CD4-positive, alpha-beta T cell treated with Interleukin-2 at 100 ng/mL for 4 hours (primary cell): ENCODE results near the gene IRX4.

Source experiments
- DNase-seq: peaks from one replicate; pipeline ENCODE4 v3.0.0-alpha.2; 2020; ENCODE audit warnings: low spot score

Gene IRX4

DNA sequence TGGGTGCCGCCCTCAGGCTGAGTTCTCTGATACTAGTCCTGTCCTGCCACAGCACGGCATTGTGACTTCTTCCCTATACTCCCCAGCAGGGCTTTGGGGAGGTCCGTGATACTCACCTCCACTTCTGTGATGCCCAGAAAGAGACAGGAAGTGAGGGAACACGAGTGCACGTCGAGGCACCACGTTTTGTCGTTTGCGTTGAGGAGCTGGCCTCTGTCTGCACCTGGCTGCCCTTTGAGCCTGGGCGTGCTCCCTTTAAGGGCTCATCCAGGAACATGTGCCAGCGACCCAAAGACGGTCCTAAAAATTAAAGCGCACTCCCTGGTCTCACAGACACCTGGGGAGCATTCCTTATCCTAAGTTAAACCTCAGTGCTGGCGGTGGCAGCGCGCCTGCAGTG lies 8.7 kb upstream of the IRX4 start:
- DNase-seq: no peak

DNA sequence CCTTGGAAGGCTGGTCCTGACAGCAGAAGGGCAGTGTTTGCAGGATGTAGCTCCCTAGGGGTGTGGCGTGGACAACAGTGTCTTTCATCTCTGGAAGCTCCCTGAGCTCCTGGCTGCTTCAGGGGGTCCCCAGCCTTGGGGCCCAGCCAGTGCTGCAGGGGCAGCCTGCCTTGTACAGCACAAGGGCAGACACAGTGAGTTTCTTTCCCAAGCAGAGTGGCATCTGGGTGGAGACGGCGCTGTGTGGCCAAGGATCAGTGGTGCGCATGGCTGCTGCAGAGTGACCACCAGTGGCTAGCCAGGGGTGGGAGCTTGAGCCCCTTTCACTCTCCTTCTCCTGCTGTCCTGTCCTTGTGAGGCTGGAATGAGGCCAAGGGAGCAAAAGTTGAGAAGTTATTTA lies 7.6 kb upstream of the IRX4 start:
- no peak for DNase-seq

DNA sequence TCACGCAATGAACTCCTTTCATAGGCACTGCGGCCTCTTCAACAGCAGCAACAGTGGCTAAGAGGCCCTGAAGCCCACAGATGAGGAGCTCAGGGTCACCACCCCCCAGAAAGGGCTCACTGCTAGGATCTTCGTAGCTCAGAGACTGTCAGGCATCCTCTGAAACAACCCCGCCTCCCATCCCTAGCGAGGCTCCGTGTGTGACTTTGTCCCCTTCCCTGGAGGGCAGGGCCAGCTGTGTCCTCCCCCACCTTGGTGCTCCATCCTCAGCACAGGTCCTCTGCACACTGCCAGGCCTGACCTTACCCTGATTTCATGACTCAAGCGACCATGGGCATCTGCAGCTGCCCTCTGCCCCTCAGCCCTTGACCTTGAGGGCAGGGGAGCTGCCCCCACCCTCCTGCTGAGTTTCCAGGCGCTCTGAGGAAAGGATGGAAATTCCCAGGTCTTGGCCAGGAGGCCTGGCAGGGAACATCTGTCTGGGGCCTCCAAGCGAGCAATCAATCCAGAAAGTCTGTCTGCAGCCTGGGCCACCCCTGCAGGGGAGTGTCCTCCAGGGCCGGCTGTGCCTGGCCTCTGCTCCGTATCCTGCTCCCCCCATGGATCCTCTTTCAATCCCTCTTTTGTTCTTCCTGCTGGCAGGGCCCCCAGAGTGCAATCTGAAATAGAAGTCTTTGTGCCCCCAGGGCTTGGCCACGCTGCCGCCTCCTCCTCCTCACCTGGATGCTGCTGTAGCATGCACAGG lies 6.8 kb upstream of the IRX4 start:
- DNase-seq: no peak

DNA sequence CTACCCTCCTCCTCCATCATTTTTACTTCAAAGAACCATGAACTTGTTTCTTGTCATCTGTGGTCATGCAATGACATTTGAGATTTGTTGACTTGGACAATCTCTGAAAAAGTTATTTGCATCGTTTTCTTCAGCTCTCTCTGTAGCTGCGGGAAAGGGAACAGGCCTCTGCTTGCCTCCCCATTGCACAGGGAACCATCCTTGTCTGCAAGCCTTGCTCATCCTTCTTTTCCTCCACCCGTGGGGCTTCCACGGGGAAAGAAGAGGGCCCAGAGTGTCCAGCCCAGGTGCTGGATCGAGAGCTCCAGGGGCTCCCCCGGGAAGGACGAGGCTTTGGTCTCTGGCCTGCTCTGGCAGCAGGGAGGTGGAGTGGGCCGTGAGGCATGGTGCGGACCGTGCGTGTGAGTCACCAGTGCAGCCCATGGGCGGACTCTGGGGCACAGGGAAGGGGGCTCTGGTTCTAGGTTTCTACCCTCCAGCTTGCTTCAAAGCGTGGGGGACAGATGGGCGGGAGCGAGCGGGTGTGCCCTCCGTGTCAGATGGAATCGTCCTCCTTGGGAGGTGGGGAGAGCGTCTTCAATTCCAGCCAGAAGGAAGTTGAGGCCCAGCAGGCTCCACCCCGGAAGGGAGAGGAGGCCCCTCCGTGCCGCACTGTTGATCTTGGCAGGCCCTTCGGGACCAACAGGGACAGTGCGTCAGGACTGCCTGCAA lies 6.0 kb upstream of the IRX4 start:
- no peak for DNase-seq

DNA sequence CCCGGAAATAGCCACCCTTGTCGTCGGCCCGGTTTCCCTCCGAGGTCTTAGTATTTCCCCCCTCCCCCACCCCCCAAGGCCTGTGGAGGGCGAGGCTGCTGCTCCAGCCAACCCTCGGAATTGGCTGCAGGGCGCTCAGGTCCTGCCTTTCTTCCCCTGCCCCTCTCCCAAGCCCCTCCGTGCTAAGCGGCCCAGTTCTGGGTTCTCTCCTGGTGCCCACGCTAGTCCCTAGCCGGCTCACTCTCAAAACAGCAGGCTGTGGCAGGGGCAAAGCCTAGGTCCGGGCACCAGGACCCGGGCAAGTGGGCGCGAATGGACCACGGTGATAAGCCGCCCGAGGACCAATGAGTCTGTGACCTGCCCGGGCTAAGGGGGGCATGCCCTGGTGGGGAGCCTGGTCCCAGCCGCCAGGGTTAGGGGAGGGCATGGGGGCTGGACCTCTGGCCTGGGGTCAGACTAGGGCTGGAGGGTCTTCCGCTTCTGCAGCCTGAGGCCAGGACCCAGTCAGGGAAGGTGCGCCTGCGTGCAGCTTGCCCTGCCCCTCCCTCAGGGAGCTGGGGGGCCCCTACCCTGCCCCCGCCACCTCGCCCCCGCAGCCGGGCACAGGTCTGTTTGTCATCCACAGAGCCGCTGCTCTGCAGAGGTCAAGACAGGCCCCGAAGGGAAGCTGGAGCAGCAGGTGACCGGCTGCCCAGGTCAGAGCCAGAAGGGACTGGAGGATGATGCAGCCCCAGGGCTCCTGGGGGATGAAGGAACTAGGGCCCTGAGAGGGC lies 5.0 kb upstream of the IRX4 start:
- no peak for DNase-seq

DNA sequence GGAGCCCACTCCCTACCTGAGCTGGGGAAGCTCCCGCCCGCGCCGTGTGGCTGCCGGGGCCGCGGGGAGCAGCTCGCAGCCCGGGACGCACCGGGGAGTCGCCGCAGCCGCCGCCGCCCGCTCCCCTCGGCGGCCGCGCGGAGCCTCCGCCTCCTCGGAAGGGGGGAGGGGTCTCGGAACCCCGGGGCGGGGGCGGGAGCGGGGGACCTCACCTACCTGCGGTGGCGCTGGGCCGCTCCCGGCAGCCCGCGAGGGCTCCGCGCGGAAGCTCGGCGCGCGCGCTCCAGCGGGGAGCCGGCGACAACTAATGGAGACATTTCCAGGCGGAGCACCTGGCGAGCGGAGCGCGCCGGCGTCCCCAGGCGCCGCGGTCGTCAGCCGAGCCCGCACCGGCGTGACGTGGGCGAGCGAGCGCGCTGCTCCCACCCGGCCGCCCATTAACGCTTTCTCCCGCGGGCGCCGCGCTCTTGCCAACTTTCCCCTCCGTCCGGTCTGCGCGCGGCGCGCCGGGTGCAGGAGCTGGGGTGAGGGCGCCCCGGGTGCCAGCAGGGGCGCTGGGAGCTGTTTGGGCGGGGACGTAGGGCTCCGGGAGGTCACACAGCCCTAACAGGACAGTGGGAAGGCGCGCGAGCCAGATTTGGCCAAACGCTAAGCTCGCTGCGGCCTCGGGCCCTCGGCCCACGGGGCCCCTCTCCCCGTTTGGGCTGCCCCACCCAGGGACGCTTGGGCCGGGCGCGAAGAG lies 4.3 kb upstream of the IRX4 start:
- no peak for DNase-seq

DNA sequence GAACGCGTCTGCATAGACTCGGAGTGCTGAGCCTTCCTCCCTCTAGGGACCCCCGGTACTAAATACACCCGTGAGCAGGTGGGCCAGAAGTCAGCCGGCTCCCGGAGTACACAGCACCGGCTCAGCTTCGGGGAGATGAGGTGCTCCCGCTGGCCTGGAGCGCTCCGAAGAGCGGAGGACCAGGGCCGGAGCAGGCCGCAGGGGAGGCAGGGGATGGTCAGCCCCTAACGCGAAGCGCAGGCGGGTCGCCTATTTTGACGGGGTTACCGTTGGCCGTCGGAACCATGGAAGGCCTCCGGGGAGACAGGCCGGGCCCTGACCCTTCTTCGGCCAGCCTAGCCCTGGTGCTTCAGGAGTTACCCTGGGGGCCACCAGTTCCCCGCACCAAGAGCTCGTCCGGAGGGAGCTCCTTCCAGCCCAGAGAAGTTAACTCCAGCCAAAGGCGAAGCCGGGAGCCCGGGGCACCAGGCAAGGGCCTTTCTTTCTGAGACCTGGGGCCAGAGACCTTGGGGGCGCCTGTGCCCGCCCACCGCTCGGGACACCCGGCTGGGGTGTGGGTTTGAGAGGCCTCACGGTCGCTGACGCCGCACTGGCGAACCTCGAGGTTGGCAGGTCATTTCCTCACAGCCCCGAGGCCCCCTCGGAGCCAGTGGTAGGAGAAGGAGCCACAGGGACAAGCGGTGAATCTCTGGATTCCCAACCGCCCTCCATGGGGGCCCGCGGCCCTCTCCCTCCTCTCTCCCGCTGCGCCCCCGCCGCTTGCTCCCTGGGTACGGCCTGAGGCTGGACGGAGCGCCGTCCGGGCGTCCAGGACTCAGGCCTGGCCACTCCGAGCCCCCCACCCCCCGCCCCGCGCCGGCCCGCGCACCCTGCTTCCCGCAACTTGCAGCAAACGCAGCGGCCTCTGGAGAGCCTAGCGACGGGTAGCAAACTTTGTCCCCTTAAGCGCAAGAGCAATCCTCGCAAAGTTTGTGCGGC lies 3.4 kb upstream of the IRX4 start:
- no peak for DNase-seq

DNA sequence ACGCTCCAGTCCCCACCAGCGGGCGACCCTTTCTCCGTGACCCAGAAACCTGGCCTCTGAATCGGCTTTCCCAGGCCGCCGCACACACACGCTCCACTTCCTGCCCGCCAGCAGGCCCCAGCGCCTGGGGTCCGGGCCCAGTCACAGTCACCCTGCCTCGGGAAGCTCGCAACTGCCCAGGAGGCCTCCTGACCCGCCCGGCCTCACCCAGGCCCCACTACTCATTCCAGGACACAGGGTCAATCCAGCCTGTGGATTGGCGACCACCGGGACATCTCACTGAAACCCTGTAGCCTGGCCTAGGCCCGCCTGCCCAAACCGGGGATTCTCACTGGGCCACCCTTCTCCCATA lies 2.7 kb upstream of the IRX4 start:
- DNase-seq: no peak

DNA sequence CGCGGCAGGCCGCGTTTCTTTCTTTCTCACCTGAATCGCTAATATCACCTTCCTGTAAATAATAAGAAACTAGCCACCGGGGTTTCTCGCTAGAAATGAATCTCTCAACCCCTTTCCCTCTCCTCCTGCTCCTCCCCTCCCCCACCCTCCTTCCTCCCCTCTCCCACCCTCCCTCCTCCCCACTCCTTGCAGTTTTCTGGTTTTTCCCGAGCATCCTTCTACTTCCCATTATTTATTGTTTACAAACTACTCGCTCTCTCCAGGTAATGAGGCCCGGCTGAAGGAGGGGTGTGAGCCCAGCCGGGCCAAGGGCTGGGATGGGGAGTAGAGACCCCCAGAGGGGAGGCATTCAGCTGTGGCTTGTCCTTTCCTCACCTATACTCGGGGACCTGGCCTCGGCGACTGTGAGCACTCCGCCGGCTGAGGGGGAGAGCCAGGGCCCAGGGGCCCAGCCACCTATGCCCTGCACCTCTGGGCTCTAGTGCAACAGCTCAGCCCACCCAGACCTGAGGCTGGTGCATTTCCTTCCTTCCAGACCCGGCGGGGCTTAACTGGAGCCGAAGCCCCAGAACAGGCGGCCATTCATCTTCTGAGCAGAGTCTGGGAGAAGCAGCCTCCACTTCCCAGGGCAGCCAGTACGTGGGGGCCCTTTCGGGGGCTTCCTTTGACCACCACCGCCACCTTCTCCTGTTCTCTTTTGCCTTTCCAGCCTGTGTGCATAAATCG lies 2.1 kb upstream of the IRX4 start:
- no peak for DNase-seq

DNA sequence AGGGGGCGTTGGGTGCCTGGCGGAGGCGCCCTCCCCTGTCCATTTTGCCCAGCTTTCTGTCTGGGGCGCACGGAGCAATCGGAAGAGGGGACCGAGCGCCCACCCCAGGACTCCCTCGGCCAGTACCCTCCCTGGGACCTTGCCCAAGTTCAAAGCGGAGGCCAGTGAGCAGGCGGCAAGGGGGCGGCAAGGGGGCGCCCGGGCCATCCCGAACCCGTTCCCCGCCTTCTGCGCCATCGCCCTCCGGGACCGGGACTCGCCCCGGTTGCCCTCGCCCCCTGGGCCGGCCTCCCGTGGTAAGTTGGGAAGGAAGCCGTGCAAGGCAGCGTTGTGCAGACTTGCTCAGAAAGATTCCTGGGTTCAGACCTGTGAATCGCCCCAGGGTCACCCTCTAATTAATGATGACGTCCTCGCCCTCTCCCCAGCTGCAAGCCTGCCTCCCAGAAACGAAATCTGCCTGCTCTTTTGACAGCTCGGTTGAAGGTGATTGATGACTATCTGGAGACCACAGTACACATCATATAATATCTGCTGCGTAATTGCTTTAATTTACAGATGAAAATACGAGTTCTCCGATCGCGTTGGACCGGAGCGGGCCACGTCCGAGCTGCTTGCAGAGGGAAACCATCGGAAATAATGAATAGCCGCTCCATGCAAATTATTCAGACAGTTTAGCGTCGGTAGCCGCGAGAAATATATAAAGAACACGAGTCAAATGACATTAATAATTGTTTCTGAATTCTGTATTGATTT lies 1.4 kb upstream of the IRX4 start:
- DNase-seq: no peak

DNA sequence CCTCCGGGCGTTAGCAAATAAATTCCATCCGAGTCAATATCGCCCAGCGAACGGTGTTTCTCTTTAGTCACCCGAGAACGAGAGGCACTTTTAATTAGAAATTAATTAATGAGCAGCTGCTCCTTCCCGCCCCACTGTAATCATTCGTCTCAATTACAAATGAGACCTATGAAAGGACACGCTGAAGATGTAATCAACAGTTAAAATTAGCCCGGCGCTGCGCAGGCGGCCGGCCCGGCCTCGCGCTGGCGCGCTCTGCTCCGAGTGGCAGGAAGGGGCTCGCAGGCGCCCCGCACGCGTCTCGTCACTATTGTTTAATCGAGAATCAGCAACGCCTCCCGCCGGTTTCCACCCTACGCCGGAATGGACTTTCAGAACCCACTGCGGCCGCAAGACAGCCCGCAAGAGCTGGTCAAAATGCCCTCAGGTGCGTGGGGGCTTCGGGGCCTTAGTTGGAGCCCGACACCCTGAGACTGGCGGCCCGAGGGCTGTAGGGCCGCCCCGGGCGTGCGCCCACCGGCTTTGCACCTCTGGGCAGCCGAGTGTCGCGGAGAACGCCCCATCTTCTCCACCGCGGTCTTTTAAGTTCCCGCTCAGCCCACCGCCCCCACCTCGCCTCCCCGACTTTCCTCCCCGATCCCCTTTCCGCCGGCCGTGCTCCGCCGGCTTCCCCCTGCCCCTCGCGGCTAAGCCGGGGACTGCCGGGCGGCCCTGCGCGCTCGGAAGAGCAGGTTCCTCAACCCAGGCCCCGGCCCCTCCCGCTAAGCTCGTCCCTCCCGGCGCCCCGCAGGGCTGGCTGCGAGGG lies 597 bp upstream of the IRX4 start:
- no peak for DNase-seq

DNA sequence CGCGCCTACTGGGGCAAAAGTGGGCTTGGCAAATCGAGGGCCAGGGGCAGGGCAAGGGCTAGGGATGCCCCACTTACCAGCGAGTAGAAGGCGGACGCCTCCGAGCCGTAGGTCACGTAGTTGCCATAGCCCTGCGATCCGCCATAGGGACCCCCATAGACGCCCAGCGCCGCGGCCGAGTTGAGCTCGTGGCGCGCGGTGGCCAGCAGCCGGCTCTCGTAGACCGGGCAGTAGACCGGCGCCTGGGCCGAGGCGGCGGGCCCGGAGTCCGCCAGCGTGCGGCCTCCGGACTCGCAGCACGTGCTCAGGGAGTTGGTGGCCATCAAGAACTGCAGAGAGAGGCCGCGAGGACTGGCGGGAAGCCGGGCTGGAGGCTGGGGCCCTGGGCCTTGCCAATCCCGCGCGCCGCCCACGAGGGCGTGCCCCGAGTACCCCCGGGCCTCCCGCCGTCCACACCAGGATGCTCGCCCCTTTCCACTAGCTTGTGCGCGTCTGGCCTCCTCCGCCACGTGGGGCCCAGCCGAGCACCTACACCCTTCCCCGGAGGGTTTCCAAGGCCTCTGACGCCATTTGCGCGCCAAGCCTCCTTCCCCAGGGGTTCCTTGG lies 891 bp downstream of the IRX4 start:
- no peak for DNase-seq

DNA sequence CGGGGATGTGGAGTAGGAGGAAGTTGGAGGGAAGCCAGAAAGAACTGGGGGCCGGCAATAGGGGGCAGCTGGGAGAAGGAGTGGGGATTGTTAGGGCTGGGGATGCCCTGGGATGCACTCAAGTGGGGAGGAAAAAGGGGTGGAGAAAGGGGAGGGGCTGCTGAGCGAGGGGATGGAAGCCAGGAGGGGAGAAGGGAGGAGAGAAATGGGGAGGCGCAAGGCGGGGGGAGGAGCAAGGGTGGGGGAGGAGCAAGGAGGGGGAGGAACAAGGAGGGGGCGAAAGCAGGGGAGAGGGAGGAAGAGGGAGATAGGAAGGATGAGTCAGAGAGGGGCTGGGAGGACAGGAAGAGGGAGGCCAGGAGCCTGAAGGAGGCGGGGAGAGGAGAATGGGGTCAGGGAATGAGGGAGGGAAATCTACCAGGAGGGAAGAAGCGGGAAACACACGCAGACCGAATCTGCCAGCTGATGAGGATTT lies 1.6 kb downstream of the IRX4 start:
- DNase-seq: no peak

DNA sequence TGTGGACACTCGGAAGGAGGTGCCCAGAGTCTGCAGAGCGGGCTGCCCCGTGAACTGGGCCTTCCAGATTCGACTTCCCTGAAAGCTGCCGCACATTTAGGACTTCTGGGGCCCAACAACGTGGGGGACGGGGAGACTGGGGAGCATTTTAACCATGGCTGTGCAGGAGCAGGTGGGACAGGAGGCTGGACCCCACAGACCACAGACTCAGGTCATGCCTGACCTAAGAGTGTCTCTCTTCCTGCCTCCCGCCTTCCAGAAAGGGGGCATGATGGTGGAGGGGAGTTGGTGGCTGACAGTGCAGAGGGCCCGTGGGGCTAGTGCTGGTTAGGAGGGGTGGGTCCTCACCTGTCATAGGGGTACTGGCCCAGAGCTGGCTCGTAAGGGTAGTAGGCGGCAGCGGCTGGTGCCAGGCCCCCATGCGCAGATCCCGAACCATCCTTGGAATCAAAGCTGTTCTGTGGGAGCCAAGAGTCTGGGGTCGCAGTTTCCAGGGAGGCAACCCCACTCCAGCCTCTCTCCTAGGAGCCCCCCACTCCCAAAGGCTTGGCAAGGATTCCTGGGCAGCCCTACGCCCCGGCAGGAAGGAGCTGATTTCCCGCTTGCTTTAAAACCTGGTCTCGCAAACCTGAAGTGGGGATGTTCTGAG lies 2.2 kb downstream of the IRX4 start:
- no peak for DNase-seq

DNA sequence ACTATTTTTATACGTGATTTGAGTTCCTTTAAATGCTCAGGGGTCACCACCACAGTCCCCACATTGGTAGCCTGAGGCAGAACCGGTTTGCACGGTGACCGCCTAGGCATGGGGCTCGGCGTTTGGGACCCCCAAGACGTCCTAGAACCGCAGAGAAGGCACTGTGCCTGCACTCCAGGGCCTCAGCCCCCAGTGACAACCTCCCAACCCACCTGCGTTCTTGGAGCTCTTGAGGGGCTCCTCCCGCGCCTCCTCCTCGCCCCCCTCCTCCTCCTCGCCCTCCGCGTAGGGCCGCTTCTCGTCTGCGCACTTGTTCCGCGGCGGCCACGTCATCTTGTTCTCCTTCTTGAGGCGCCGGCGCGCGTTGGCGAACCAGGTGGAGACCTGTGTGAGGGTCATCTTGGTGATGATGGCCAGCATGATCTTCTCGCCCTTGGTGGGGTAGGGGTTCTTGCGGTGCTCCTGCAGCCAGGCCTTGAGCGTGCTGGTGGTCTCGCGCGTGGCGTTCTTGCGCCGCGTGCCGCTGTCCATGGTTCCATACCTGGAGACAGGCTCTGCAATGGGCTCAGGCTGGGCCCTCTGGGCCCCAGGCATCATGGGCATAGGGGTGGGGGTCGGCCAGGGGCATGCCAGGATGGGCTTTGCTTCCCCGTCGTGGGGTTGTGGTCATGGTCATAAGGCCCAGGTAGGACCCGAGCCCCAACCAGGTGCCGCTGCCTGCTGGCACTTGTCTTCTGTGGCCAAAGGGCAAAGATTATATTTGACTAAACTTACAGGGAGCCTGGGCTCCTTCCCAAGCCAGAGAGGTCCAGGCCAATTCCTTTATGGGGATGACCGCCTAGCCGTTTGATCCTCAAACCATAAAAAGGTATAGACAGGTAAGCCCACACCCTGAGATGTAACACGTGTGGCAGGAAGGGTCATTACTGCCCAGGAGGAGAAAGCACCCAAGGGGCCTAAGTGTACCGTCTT lies 3.1 kb downstream of the IRX4 start:
- no peak for DNase-seq

DNA sequence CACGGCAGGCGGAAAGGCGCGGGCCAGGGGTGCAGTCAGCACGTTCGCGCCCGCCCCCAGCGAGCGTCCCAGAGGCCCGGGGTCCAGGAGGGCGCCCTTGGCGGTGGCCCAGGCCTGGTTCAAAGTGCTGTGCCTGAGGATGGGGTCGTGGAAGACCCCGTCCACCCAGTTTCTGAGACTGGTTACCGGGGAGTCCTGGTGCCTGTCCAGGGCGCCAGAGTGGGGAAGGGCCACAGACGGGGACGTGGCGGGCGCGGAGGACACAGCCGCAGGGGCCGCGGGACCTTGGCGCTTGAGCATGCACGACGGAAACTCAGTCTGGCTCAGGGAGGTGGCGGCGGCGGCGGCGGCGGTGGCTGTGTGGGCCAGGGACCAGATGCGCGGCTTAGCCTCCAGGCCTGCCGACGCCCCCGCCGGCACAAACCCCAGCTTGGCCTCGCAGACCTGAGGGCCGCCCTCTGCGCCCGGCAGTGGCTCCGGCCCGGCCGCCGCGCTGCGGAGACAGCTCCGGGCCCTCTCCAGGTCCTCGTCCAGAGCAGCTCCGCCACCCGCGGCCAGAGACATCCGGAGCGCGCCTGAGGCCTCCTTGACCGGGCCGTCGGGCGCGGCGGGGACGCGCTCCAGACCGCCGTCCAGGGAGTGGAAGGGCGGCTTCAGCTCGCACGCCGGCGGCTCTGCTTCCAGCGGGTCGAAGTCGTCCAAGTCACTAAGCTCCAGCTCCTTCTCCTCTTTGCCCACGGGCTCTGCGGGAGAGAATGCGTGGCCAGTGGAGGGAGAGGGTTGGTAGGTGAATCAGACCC lies 4.5 kb downstream of the IRX4 start:
- DNase-seq: no peak
